ENCODE data around the gene NELL2. TPM values are rescaled to one million over a fixed set of nuclear protein-coding genes. Genes with fewer than 3 reads are reported as not detected.

Gene NELL2
- total RNA-seq, 6 donors from 2014 or later: 1.1 to 19.3 (median 4.2) TPM

DNA sequence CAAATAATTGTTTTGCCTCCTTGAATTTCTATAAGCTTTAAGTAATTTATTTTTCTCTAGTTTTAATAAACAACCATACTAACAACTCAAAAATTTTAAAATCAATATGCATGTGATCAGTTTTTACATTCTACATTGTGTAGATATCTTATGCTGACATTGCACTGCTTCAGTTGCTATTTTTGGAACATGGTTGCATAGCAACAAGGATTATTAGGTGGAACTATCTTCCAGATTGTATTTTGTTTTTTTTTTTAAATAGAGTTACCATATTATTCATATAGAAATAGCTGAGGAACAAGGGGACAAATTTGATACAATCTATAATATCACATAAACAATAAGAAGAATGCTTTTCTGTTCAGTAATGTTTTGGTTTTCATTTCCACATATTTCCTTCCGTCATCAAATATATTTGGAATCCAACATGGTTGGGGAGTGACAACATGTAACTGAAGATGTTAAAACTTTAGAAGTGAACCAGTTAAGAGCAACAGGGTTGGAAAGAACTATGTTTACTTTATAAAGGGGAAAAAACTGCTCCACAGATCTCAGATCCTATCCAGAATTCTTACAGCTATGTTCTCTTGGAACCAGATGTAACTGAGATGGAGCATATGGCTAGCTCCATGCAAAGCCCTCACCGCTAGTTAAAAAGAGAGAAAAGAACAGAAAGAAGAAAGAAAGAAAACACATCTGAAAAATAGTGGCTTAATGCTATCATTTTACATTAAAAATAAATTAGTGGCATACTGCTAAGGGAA is 235.5 kb downstream of the NELL2 start:
- no peak for TF ChIP-seq POLR2A (IDR thresholded peaks at IDR 0.05)
- TF ChIP-seq, protein P1, sequence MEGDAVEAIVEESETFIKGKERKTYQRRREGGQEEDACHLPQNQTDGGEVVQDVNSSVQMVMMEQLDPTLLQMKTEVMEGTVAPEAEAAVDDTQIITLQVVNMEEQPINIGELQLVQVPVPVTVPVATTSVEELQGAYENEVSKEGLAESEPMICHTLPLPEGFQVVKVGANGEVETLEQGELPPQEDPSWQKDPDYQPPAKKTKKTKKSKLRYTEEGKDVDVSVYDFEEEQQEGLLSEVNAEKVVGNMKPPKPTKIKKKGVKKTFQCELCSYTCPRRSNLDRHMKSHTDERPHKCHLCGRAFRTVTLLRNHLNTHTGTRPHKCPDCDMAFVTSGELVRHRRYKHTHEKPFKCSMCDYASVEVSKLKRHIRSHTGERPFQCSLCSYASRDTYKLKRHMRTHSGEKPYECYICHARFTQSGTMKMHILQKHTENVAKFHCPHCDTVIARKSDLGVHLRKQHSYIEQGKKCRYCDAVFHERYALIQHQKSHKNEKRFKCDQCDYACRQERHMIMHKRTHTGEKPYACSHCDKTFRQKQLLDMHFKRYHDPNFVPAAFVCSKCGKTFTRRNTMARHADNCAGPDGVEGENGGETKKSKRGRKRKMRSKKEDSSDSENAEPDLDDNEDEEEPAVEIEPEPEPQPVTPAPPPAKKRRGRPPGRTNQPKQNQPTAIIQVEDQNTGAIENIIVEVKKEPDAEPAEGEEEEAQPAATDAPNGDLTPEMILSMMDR (IDR thresholded peaks at IDR 0.05): no peak
- no peak for TF ChIP-seq EP300 (IDR thresholded peaks at IDR 0.05)
- TF ChIP-seq POLR2AphosphoS5 (IDR thresholded peaks at IDR 0.05): no peak
- ATAC-seq (ENCODE audit: low FRiP score in 2 of 2): no peak

DNA sequence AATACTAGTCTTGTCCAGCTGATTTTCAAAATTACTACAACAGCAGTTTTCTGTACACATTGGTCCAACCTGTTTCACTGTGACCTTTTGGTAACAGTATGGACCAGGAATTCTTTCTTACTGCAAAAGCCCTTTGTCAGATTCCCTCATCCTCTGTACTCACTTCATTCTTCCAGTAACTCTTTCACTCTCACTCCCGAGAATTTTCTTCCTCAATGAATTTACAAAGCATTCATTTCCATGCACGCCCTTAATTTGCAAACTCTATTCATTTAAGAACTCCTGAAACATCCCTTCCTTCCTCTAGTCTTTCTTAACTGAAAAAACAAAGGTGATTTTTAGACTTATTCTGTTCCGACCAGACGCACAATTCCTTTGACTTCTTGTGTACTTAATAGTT is 238.2 kb downstream of the NELL2 start:
- Histone ChIP-seq H3K4me3 (no peak overlapping the region), H3K36me3 (no peaks in the 10 kb centered on the region), H3K27ac (no peak overlapping the region), H3K27me3 (no peaks in the 10 kb centered on the region), H3K9me3 (no peaks in the 10 kb centered on the region), H3K4me1 (no peaks in the 10 kb centered on the region)
- TF ChIP-seq EP300 (IDR thresholded peaks at IDR 0.05) (no peak), POLR2AphosphoS5 (IDR thresholded peaks at IDR 0.05) (no peak), POLR2A (IDR thresholded peaks at IDR 0.05) (no peak)
- TF ChIP-seq, protein P1 (IDR thresholded peaks at IDR 0.05): no peak
- WGBS, 2 donors: 77 to 83% methylated on average over 4 of the region's 4 CpGs
- ATAC-seq (ENCODE audit: low FRiP score in 2 of 2) (no peak), DNase-seq (no peak)

More for the DNA sequence above, 235.5 kb downstream of the NELL2 start:
- Histone ChIP-seq H3K27ac (no peak overlapping the region), H3K4me3 (no peak overlapping the region), H3K4me1 (no peaks in the 10 kb centered on the region), H3K27me3 (no peaks in the 10 kb centered on the region), H3K9me3 (no peaks in the 10 kb centered on the region), H3K36me3 (no peaks in the 10 kb centered on the region)
- 62 to 65% methylated on average over 2 of the region's 2 CpGs for WGBS, 2 donors
- no peak for DNase-seq

DNA sequence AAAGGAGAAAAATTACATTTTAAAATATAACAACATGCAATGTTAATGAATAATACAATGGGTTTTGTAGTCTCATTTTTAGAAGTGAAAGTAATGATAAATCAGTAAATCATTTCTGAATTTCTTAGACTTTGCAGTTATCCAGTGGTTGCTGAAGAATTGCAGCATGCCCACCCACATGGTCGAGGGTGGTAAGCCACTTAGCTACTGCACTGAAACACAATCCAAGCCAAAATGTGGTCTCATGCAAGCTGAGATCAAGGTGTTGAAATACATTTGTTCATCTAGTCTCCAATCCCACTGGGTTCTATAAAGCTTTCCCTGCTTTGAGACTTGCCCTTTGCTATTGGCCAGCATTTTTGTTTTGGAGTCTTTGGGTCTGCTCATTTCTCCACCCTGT is 247.9 kb downstream of the NELL2 start:
- H3K36me3 ChIP-seq: no peaks in the 10 kb centered on the region
- no peaks in the 10 kb centered on the region for H3K4me1 ChIP-seq
- no peak overlapping the region for H3K27ac ChIP-seq
- H3K9me3 ChIP-seq: no peaks in the 10 kb centered on the region
- TF ChIP-seq POLR2AphosphoS5 (IDR thresholded peaks at IDR 0.05) (no peak), POLR2A (IDR thresholded peaks at IDR 0.05) (no peak)
- no peak for DNase-seq
- WGBS, 2 donors: 63 to 74% methylated on average over 1 of the region's 1 CpG
- no peaks in the 10 kb centered on the region for H3K27me3 ChIP-seq
- ATAC-seq (ENCODE audit: low FRiP score in 2 of 2): no peak
- no peak overlapping the region for H3K4me3 ChIP-seq

DNA sequence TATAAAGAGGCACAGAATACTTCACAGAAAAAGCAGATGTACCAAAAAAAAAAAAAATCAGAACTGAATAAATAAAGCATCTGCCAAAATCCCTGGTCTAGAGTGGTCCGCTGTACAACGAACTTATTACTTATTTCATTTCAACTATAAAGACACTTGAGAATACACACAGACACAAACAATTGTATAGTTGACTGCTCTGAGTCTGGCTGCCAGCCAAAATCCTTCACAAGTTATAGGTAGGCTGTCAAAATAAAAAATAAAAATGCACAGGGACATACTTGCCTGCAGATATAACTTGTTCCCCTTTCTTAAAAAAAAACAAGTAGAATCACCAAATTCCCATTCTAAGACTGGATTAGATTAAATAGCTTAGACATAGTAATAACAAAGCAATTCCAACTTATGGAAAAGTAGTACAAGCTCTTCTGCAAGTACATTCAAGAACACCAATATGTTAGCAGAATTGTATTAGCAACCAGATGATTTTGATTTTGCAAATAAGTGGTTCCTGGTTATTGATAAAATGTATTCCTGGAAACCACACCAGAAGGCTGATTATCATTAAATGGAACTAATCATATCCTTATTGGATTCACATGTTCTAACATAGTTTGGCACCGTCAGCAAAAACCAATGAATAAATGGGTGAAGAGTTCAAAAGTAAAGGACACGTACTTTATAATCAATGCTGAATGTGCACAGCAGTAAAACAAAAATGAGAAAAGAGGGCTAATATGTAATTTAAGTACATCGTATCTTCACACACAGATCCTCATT is 248.5 kb downstream of the NELL2 start:
- Histone ChIP-seq H3K27me3 (no peaks in the 10 kb centered on the region), H3K4me3 (no peak overlapping the region), H3K4me1 (no peaks in the 10 kb centered on the region), H3K27ac (no peak overlapping the region), H3K36me3 (no peaks in the 10 kb centered on the region), H3K9me3 (no peaks in the 10 kb centered on the region)
- TF ChIP-seq POLR2AphosphoS5 (IDR thresholded peaks at IDR 0.05) (no peak), EP300 (IDR thresholded peaks at IDR 0.05) (no peak), POLR2A (IDR thresholded peaks at IDR 0.05) (no peak)
- TF ChIP-seq, protein P1 (IDR thresholded peaks at IDR 0.05): no peak
- DNase-seq: no peak
- WGBS, 2 donors: 79% methylated on average over 5 of the region's 5 CpGs
- no peak for ATAC-seq (ENCODE audit: low FRiP score in 2 of 2)

DNA sequence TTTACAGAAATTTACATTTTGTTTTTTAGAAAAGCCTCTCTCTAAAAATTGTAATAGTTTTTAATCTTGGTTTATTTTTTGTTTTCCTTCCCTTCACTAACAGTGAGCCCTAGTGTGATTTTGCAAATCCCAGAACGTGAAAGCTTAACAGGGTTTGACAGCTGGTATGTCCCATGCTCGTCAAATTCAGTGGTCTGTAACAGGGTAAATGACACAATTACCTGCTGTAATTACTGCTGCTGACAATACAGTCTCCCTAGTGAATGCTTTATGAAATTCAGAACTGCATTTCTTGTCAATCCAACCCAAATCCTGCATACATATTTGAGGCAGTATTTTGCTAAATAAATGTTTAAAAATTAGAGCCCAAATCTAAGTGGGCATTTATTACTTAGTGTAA is 249.2 kb downstream of the NELL2 start:
- Histone ChIP-seq H3K4me3 (no peak overlapping the region), H3K36me3 (no peaks in the 10 kb centered on the region), H3K27ac (no peak overlapping the region), H3K4me1 (no peaks in the 10 kb centered on the region), H3K27me3 (no peaks in the 10 kb centered on the region), H3K9me3 (no peaks in the 10 kb centered on the region)
- TF ChIP-seq EP300 (IDR thresholded peaks at IDR 0.05) (no peak), POLR2A (IDR thresholded peaks at IDR 0.05) (no peak), POLR2AphosphoS5 (IDR thresholded peaks at IDR 0.05) (no peak)
- TF ChIP-seq, protein P1 (IDR thresholded peaks at IDR 0.05): no peak
- 65 to 71% methylated on average over 2 of the region's 2 CpGs for WGBS, 2 donors
- DNase-seq (no peak), ATAC-seq (ENCODE audit: low FRiP score in 2 of 2) (no peak)

Data from upper lobe of left lung (tissue), 6 donors.